ENCODE measurements around the gene CENPQ.
A peak's percentile ranks its signal among the peaks of the same experiment; 100 is the strongest.

CENPQ gene

DNA sequence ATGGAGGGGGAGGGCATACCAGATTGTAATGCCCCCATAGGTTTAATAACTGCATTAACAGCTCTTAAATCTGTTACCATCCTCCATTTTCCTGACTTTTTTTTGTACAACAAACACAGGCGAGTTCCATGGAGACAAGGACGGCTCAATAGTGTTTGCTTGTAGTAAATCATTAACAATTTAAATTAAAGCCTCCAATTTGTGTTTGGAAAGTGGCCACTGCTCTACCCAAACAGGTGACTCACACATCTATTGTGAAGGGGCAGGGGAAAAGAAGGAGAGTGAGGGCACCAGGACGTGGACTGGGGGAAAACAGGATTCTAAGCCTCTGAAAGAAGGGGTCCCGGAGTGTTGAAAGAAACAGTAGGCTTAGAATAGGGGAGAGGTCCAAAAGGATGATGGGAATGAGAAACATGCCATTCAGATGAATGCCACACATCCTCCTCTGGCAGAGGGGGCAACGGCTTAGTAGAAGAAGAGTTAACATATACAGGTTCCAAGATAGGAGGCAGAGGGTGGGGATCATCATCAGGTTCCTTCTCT, 43.5 kb downstream of the CENPQ start:
- DNase-seq = no peak

DNA sequence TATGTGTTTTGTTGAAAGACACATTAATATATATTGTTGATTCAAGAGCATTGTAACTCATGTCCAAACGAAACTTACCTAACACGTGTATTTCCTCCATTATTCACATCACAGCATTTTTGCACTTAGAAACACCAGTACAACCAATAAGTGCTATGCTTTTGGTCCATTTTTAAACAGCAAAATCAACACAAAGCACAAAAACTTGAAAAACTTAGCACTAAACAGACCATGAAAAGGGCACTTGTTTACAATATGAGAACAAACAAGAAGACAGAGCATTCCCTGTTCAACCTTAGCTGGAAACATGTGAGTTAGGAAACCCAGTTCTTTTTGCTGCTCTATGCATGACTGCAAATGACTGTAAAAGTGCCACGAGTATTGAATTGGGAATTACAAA, 46.2 kb downstream of the CENPQ start:
- DNase-seq = no peak

DNA sequence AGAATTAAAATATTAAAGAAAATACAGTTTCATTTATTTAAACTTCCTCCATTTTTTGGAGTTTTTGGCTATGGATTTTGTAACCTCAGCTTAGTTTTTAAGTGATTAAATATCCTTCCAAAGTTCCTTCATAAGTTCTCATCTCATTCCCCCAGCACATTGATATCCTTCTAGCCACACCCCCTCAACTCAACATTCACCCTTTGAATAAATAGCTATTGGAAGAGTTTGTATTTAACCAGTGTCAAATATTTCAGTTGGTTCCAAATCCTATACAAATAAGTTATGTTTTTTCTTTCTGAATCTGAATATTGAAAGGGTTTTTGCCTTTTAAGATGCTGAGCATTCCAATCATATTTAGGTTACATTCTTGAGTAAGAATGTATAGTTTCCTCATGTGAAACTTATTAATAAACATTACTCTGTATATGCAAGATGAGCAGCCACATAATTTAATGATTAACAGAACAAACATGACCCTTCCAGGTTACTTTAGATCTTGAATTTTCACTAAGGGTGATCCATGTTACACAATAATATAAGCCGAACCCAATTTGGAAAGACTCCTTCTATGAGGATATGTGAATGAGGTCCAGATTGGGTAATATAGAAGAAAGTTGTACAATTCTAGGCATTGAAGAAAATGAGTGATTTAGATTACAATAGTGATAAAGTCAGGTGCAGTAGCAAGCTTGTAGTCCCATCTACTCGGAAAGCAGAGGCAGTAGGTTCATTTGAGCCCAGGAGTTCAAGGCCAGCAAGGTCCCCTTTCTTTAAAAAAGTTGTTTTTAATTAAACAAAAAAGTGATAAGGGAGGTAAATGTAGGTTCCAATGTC, 50.2 kb downstream of the CENPQ start:
- no peak for DNase-seq

DNA sequence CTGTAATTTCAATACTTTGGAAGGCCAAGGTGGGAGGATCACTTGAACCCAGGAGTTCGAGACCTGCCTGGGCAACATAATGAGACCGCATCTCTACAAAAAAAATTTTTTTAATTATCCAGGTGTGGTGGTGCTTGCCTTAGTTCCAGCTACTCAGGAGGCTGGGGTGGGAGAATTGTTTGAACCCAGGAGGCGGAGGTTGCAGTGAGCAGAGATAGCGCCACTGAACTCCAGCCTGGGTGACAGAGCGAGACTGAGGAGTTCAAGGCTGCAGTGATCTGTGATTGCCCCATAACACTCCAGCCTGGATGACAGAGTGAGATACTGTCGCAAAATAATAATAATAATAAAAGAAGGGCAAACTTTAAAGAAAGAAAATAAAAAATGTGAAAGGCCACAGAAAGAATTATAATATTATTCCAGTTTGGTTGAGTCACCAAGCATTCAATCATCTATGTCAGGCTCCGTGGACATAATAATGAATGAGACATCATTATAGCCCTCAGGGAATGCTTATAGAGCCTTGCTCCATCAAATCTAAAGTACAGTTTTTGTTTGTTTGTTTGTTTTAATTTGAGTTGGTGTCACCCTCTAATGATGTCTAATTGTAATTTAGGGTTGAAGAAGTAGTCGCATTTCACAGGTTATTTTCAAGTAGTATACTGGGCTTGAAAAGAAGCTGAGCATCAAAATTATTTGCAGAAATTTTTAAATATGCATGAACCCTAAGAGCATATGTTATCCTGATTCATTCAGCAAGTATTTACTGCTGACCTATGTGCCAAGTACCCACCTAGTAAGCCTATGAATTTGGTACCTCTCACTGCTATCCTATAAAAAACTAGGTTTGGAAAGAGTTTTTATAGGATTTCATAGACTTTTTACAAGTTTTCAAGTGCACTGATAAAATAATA, 51.7 kb downstream of the CENPQ start:
- no peak for DNase-seq

DNA sequence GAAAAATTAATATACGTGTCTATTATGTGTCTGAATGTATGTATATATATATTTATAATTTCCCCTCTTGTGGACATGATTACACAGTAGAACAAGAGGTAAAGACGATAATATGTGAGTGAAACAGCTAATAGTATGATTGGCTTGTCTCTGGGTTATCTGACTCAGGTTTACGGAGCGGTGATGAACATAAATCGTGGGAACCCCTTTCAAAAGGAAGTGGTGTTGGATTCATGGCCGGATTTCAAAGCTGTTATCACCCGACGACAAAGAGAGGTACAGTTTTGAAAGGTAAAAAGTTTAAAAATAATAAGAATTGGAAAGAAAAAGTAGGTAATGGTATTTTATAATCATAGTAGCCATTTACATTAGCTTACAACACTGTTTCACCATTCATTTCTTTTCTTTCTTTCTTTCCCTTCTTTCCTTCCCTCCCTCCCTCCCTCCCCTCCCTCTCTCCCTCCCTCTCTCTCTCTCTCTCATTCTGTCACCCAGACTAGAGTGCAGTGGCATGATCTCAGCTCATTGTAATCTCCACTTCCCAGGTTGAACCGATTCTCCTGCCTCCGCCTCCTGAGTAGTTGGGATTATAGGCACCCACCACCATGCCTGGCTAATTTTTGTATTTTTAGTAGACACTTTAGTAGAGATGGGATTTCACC, 52.4 kb downstream of the CENPQ start:
- no peak for DNase-seq

DNA sequence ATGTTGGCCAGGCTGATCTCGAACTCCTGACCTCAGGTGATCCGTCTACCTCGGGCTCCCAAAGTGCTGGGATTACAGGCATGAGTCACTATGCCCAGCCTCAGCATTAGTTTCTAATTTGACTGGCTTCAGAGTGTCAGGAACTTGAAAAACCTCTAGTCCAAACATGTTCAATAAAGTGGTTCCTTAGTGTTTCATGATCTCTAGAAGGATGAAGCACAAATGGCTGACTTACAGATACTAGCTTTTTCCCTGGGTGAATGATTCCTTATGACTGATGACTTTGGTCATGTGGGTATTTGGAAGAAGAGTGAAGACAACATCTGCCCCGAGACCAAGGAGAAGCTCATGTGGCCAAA, 53.0 kb downstream of the CENPQ start:
- DNase-seq = no peak

DNA sequence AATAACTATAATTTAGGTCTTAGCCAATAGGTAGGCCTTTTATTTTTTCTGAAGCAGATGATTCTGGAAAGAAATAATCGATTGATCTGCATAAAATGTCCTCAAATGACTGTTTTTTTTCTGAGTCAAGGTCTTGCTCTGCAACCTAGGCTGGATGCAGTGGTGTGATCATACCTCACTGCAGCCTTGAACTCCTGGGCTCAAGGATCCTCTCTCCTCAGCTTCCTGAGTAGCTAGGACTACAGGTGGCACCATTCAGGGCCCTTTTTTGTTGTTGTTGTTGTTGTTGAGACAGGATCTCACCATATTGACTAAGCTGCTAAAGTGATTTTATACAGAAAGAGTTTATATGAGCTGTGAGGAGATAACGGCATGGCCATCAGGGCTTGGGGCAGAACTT, 54.7 kb downstream of the CENPQ start:
- no peak for DNase-seq

DNA sequence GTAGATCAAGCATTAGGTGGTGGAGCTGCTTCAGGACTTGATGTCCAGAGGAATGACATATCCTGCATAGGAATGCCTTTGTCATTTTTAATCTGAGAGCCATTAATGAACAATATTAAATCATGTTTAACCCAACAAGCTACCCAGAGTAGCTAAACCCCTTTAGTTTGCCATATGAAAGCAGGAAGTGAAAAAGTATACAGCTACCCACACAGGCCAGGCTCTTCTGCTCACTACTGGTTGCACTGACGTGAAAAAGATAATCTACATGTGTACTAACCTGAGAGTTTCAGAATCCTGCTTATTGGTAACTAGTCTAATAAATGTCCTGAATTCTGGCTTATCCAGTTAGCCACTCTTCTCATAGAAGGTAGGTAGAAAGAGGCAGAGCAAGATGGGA, 56.5 kb downstream of the CENPQ start:
- DNase-seq = no peak

DNA sequence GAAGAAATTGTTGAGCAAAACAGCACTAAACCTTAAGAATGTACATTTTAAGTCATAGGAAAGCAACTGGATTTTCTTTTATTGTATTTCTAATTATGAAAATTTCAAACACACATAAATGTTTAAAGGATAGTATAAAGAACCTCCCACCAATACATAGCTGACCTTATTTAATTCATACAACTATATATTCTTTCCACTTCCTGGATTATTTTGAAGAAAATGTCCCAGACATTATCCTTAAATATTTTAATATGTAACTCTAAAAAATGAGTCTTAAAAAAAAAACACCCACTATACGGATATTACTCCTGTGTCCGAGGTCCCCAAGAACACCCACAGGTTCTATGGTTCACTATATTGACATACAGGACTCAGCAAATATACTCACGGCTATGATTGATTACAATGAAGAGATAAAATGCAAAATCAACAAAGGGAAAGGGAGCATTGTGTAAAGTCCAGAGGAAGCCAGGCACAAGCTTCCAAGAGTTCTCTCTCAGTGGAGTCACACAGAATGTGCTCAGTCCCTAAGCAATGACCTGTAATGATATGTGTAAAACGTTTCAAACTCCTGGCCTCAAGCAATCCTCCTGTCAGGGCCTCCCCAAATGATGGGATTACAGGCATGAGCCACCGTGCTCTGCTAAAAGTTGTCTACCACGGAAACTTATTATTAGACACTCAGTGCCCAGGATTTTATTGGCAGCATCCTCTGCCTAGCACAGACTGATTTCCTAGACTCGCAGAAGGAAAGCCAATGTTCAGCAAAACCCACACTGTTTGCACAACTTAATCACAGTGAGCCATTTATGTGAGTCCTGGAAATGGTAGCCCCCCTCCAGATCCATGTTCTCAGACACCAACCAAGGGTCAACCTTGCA, 59.8 kb downstream of the CENPQ start:
- DNase-seq = peak; percentile 76

DNA sequence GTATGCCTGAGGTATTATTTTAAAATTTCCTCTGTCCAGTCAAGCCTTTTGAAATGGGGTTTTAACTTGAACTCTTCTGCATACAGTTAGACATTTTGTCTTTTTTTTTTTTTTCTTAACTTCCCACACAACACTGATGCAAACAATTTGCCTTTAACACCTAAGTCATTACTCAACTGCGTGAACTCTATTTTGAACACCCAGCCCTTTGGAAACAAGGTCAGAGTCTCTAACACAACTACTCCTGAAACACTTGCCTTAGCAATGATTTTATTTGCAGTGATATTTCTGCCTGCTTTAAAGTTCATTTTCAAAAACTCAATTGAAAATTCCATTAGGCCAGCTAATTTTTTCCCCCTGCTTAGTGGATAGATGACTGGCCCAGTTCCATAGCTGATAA, 60.7 kb downstream of the CENPQ start:
- DNase-seq = no peak

DNA sequence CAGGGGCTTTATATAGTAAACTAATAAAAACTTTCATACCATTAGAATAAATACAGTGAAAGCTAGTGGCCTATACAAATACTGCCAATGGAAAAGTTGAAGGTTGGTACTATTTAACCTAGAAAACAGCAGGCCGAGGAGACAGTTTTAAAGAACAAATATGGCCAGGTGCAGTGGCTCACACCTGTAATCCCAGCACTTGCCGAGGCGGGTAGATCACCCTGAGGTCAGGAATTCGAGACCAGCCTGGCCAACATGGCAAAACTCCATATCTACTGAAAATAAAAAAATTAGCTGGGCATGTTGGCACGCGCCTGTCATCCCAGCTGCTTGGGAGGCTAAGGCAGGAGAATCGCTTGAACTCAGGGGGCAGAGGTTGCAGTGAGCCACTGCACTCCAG, 61.4 kb downstream of the CENPQ start:
- peak; percentile 14 for DNase-seq

DNA sequence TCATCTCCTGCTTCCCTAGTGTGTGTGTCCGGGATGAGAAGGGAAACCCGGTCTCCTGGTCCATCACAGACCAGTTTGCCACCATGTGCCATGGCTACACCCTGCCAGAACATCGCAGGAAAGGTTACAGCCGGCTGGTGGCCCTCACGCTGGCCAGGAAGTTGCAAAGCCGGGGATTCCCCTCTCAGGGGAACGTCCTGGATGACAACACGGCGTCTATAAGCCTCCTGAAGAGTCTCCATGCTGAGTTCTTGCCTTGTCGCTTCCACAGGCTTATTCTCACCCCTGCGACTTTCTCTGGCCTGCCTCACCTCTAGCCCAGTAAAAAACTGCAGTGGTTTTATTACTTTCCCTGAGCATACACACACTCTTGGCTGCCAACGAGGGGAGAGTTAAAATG, 63.4 kb downstream of the CENPQ start:
- no peak for DNase-seq

DNA sequence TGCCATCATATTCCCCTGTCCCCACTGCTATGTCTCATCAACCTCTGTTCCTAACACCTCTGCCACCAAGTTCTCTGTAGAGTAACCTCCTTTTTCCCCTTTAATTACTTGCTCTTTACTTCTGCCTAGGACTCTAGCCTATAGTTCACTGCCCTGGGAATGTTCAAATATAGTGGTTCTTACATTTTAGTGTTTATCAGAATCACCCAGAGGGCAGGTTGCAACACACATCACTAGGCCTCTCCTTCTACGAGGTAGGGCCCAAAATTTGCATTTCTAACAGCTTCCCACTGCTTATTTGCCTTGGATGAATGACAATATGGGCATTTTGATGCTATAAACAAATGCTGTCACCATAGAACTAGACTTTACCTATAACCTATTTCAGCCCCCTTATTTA, 64.2 kb downstream of the CENPQ start:
- DNase-seq = no peak

DNA sequence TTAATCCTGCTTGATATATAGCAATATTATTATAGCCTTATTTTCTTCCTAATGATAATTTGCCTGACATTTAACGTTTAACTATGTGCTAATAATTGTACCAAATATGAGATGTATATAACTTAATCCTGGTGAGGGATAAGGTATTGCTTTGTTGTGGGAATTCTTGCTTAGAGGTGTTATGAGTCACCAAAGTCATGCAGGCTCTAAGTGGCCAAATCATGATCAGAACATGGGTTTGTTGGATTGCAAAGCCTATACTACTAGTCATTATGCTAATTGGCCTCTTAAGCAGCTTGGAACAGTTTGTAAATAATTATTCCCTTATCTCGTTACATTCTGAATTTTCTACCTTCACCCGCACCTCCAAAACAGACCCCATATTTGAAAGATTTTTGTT, 65.4 kb downstream of the CENPQ start:
- DNase-seq = no peak

DNA sequence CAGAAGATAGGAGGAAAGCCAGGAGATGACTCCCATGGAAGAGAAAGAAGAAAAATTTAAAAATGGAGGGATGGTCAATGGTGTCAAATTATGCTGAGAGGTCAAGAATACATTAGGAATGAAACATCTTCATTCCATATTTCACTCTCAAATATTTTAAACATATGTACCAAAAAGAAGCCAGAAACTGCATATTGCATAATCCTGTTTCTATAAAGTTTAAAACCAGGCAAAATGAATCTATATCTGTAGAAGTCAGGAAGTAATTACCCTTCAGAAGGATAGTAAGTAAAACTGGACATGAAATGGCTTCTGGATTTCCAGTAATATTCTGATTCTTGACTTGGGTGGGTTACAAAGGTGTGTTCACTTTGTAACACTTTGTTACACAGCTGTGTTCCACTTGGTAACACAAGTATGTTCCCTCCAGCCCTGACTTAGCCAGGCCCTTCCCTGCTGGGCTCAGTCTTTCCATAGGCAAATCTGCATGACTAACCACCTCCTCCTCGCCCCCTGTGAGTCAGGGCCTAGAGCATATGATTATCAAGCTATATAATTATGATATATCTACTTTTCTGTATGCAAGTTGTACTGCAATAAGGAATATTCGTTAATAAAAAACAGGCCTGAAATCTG, 67.1 kb downstream of the CENPQ start:
- no peak for DNase-seq

DNA sequence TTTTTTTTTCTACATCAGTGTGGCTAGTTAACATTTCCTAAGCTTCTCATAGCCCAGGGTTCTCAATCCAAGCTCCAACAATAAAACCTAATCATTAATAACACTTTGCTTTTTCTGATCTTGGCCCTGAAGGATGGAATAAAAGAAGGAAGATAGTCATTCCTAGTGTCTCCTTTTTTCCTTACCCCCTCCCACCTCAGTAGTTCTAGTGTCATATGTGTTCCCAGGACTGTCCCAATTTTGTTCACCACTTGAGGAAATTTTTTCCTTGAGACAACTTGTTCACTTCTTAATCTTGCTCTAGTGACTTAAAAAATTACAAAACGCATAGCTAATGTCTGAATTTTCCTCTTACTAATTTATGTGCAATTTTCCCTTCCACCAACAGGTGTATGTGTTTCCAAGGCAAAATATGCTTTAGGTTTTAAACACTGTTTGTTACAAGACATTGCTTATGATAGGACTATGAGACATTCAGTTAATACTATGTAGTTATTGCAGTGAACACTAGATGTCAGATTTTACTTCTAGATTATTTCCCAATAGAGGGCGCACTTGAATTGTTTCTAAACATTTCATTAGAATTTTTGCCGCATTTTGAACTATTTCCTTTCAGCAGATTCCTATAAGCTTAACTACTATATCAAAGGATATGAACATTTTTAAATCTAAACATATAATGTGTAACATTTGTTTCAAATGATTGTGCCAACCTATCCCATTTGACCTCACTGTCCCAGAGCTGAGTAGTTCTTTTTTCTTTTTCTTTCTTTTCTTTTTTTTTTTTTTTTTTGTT, 68.8 kb downstream of the CENPQ start:
- peak; percentile 62 for DNase-seq

DNA sequence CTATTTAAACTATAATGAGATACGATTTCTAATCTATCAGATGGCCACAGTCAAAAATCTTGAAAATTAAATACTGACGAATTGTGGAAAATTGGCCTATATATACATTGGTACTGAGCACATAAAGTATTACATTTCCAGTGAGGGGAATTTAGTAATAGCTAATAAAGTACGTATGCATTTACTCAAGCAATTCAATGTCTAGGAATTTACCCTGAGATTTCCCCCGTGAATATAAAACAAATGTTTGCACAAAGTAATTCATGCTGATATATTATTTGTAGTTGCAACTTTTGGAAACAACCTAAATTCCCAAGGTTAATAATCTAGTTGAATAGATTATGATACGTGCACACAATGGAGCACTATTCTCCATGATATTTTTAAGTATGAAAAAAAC, 72.6 kb downstream of the CENPQ start:
- no peak for DNase-seq

DNA sequence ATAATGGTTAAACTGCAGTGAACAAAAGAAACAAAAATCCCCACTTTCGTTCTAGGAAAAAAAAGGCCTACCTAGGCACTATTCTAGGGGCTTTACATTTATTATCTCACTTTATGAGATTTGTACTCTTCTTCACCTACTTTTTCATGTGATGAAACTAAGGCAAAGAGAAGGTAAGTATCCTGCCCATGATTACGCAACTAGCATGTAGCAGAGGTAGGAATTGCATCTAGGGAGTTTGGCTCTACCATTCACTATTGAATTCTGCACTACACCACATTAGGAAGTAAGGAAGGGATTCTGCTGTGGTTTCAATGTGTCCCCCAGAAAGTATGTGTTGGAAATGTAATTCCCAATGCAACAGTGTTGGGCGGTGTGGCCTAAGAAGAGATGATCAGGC, 75.9 kb downstream of the CENPQ start:
- DNase-seq = no peak

DNA sequence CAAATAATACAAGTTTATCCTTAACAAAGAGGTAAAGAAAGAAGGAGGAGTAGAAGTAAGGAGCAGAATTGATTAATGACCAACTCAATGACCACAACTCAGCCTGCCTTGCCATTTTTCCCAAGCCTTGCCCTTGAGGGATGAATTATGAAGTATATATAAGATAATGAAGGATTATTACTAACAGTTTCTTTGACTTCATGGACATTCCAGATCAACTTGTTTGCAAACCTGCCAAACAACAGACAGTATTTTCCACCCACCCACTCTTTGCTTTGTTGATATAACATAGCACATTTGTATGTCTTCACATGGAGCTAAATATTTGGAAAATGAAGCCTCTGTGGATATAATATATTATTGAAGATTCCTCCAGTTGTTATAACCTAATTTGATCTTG, 77.4 kb downstream of the CENPQ start:
- DNase-seq = no peak

DNA sequence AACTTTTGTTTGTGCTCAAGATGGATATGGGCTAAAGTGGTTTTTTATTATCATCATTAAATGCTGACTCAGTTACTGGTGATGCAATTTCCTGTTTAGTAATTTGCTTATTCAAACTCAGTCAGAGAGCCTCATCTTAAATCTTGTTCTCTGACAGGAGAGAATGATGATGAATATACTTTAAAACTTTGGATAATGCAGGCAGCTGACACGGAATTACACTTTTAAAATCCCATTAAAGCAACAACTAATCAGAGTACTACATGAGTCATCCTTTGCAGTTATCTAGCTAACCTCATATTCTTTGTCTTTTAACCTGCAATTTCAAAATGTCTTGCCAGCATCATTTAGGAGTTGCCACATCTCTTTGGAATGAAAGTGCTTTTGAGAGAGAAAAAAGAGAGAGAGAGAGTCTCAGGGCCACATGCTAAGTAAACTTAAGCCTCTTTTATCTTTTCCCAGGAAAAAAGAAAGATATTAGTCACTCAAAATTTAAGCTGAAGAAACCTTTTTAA, 78.1 kb downstream of the CENPQ start:
- no peak for DNase-seq

DNA sequence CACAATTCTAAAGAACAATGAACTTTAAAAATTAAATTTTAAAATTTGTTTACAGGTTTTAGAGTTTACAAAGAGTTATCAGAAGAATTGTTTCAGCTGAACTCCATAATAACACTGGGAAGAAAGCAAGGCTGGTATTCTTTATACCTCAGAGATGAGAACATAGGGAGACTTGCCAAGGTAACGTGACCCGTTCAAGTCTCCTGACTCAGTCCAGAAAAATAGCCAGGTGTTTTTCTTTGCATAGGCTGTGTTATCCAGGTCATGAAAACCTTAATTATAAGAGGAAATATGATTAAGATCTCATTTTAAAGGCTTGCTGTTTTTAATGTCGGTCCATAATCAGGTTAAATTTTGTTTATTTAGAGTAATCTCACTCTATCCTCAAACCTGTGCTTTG, 78.8 kb downstream of the CENPQ start:
- DNase-seq = peak; percentile 13

Data from NCI-H146 (cell line).